IMR-90 (cell line): ENCODE results near the gene DGAT2. TPM values are rescaled to one million over a fixed set of nuclear protein-coding genes. Genes with fewer than 3 reads are reported as not detected.

Experiments
- ATAC-seq: fragments of 200-7000 bp; cut with Tn5 transposase; 2 replicates; pipeline ENCODE4 v1.9.1; 2020; ENCODE audit warnings: low read depth, mild to moderate bottlenecking, moderate library complexity
- BruUV-seq: library from RNA; stranded (reverse); fragments of 400-500 nt; replicated peaks from 2 replicates; lab custom pipeline; 2021; lab: Mats Ljungman, UMichigan
- CTCF ChIA-PET: fragments of 300-600 bp; formaldehyde crosslinking; extraction: SDS; loops from one replicate; lab custom pipeline; 2021; ENCODE audit warnings: antibody characterized with exemption; lab: Yijun Ruan, JAX
- POLR2A ChIA-PET: fragments of 300-600 bp; sonication (Branson Sonifier 250); formaldehyde crosslinking; loops from one replicate; lab custom pipeline; 2022; ENCODE audit warnings: antibody characterized with exemption; ENCODE audit not compliant: unreplicated experiment; lab: Charles Lee
- DNase-seq: peaks from one replicate; pipeline ENCODE4 v3.0.0; 2013
- H2AFZ ChIP-seq: replicated peaks from 2 replicates; pipeline ENCODE3; 2013; ENCODE audit warnings: low read length, mild to moderate bottlenecking; ENCODE audit not compliant: poor library complexity
- H2AK5ac ChIP-seq: 2 replicates; pipeline ENCODE4 v1.6.1; 2013; ENCODE audit warnings: low read depth, low read length, inconsistent platforms
- H2AK9ac ChIP-seq: replicated peaks from 2 replicates; pipeline ENCODE3; 2013; ENCODE audit warnings: mild to moderate bottlenecking, low read depth, low read length, moderate library complexity; ENCODE audit not compliant: poor library complexity
- H2BK120ac ChIP-seq: 2 replicates; pipeline ENCODE4 v1.6.1; 2013; ENCODE audit warnings: low read depth, low read length, inconsistent platforms
- H2BK15ac ChIP-seq: 3 replicates; pipeline ENCODE4 v1.6.1; 2013; ENCODE audit warnings: low read depth, low read length, inconsistent platforms
- H2BK20ac ChIP-seq: 2 replicates; pipeline ENCODE4 v1.6.1; 2013; ENCODE audit warnings: low read depth, mild to moderate bottlenecking, inconsistent platforms, low read length, moderate library complexity
- H2BK5ac ChIP-seq: 2 replicates; pipeline ENCODE4 v1.6.1; 2013; ENCODE audit warnings: mild to moderate bottlenecking, low read depth, low read length, inconsistent platforms; ENCODE audit not compliant: poor library complexity, severe bottlenecking
- H3K14ac ChIP-seq: replicated peaks from 2 replicates; pipeline ENCODE4 v1.6.1; 2013; ENCODE audit warnings: low read depth, low read length, inconsistent platforms
- H3K18ac ChIP-seq: 2 replicates; pipeline ENCODE4 v1.6.1; 2013; ENCODE audit warnings: low read depth, low read length, control low read depth
- H3K23ac ChIP-seq: 2 replicates; pipeline ENCODE4 v1.6.1; 2013; ENCODE audit warnings: low read depth, low read length, inconsistent platforms
- H3K27ac ChIP-seq: 2 replicates; pipeline ENCODE4 v1.5.1; 2013; ENCODE audit warnings: mild to moderate bottlenecking, control low read depth, low read length; ENCODE audit not compliant: insufficient read depth
- H3K27me3 ChIP-seq: 2 replicates; pipeline ENCODE4 v1.6.1; 2013; ENCODE audit warnings: low read length; ENCODE audit not compliant: control insufficient read depth, insufficient read depth
- H3K36me3 ChIP-seq: 2 replicates; pipeline ENCODE4 v1.6.1; 2013; ENCODE audit warnings: low read length, mixed read lengths; ENCODE audit not compliant: control insufficient read depth, insufficient read depth
- H3K4ac ChIP-seq: 2 replicates; pipeline ENCODE4 v1.6.1; 2013; ENCODE audit warnings: low read depth, low read length, inconsistent platforms
- H3K4me1 ChIP-seq: 2 replicates; pipeline ENCODE4 v1.6.1; 2013; ENCODE audit warnings: low read length, mixed read lengths; ENCODE audit not compliant: control insufficient read depth, insufficient read depth
- H3K4me2 ChIP-seq: 2 replicates; pipeline ENCODE4 v1.6.1; 2013; ENCODE audit warnings: low read depth, mild to moderate bottlenecking, control low read depth, low read length, moderate library complexity
- H3K4me3 ChIP-seq: 2 replicates; pipeline ENCODE4 v1.5.1; 2013; ENCODE audit warnings: low read depth, mild to moderate bottlenecking, control low read depth, low read length, moderate library complexity; ENCODE audit not compliant: insufficient read depth
- H3K56ac ChIP-seq: 2 replicates; pipeline ENCODE4 v1.6.1; 2013; ENCODE audit warnings: low read length, inconsistent platforms; ENCODE audit not compliant: insufficient read depth; ENCODE audit errors: extremely low read depth
- H3K79me1 ChIP-seq, 2 experiments: 2 replicates each; pipeline ENCODE4 v1.6.1; 2013; ENCODE audit warnings: low read length in 2 of 2, inconsistent platforms in 1 of 2, low read depth in 1 of 2
- H3K9ac ChIP-seq: 2 replicates; pipeline ENCODE4 v1.6.1; 2013; ENCODE audit warnings: low read depth, low read length, control low read depth
- H3K9me1 ChIP-seq: 2 replicates; pipeline ENCODE4 v1.6.1; 2013; ENCODE audit warnings: low read length, inconsistent platforms; ENCODE audit not compliant: insufficient read depth
- H3K9me3 ChIP-seq: 2 replicates; pipeline ENCODE4 v1.6.1; 2013; ENCODE audit warnings: low read length; ENCODE audit not compliant: control insufficient read depth, insufficient read depth
- H4K20me1 ChIP-seq: 2 replicates; pipeline ENCODE4 v1.6.1; 2013; ENCODE audit warnings: low read length, inconsistent platforms; ENCODE audit not compliant: insufficient read depth
- H4K5ac ChIP-seq: 2 replicates; pipeline ENCODE4 v1.6.1; 2013; ENCODE audit warnings: mild to moderate bottlenecking, low read depth, low read length, control low read depth
- H4K8ac ChIP-seq, 2 experiments: 2 replicates each; pipeline ENCODE4 v1.6.1; 2013; ENCODE audit warnings: low read depth in 2 of 2, low read length in 2 of 2, control low read depth in 1 of 2, inconsistent platforms in 1 of 2
- H4K91ac ChIP-seq: 2 replicates; pipeline ENCODE4 v1.6.1; 2013; ENCODE audit warnings: low read depth, low read length, inconsistent platforms; ENCODE audit not compliant: insufficient read depth
- CEBPB ChIP-seq: IDR thresholded peaks from 2 replicates; pipeline ENCODE4 v1.6.1; 2012; ENCODE audit warnings: low read depth, low read length, improper control_type of control experiment
- ELK1 ChIP-seq: fragments of 150-350 bp; IDR thresholded peaks from 2 replicates; pipeline ENCODE4 v1.6.1; 2016; ENCODE audit warnings: low read depth, mild to moderate bottlenecking, low read length, moderate library complexity, borderline replicate concordance
- WGBS, 2 experiments: methylation state at CpG; one replicate each; pipeline versions ENCODE4 v1.1.5 to v1.1.7; 2013; ENCODE audit warnings: missing lambda C conversion rate in 2 of 2; ENCODE audit not compliant: insufficient read length in 1 of 2; ENCODE audit errors: extremely low coverage in 2 of 2; 5-methylcytosine and 5-hydroxymethylcytosine counted together
- dilution Hi-C: fragments of 300-500 bp; cut with HindIII; formaldehyde crosslinking; loops from one replicate; pipeline ENCODE4 v1.14.3; 2018; ENCODE audit warnings: low sequenced_read_pairs; ENCODE audit not compliant: unreplicated experiment
- in situ Hi-C: fragments of 300-500 bp; cut with MboI; formaldehyde crosslinking; loops from 3 replicates; pipeline ENCODE4 v1.14.3; 2019; ENCODE audit warnings: low sequenced_read_pairs, inconsistent platforms, mixed read lengths
- intact Hi-C: fragments of 100-400 bp; cut with micrococcal nuclease; formaldehyde crosslinking; loops from 2 replicates; pipeline ENCODE4 v1.10.0; 2022
- polyA plus RNA-seq, 3 experiments: library from polyadenylated mRNA; depleted of rRNA; stranded (reverse); fragments of >200 nt; gene quantifications; 2 replicates each; pipeline ENCODE4 v1.2.3, GENCODE V29; 2012; ENCODE audit warnings: low replicate concordance in 1 of 3
- total RNA-seq: library from RNA; depleted of rRNA; stranded (reverse); fragments of >200 nt; gene quantifications from 2 replicates; pipeline ENCODE4 v1.2.3, GENCODE V29; 2012

The DGAT2 gene
- total and polyA plus RNA-seq, 2 of the 4 experiments (the other 2 are of a cell fraction), result 2.3 to 2.4 TPM

- CTCF ChIA-PET, result no interaction called here
- no CpG with 5 or more reads among the region's 7 CpGs for WGBS, 2 experiments
- BruUV-seq, result no TSS peak
Observed at GRCh38 chr11:75781296-75781695, 12.7 kb downstream of the DGAT2 start.

More at GRCh38 chr11:75781296-75781695, 12.7 kb downstream of the DGAT2 start:
- H2AK5ac ChIP-seq, result no peak overlapping the region
- H2AK9ac ChIP-seq, result no peak overlapping the region
- H2BK120ac ChIP-seq, result no peak overlapping the region
- H4K8ac ChIP-seq, result no peak overlapping the region
- no peak overlapping the region for H2AFZ ChIP-seq
- no peak overlapping the region for H2BK20ac ChIP-seq
- H3K23ac ChIP-seq, result no peak overlapping the region
- H3K4me3 ChIP-seq, result no peak overlapping the region
- H3K18ac ChIP-seq, result no peak overlapping the region
- no peak overlapping the region for H3K14ac ChIP-seq
- no peaks in the 10 kb centered on the region for H3K36me3 ChIP-seq
- H3K79me1 ChIP-seq, result no peaks in the 10 kb centered on the region
- H3K9me1 ChIP-seq, result no peaks in the 10 kb centered on the region
- no peak overlapping the region for H2BK5ac ChIP-seq
- no peak overlapping the region for H3K4ac ChIP-seq
- peaks cover 16% of the 10 kb centered on the region; the same call in 1 of the 2 replicates for H3K27me3 ChIP-seq
- no peaks in the 10 kb centered on the region for H4K20me1 ChIP-seq
- no peak overlapping the region for H4K5ac ChIP-seq
- POLR2A ChIA-PET, result no interaction called here
- intact Hi-C loops (no loop called here), in situ Hi-C loops (no loop called here), dilution Hi-C loops (no loop called here)
- no peak overlapping the region for H4K91ac ChIP-seq
- no peak overlapping the region for H3K4me2 ChIP-seq
- no peak overlapping the region for H3K56ac ChIP-seq
- H2BK15ac ChIP-seq, result no peak overlapping the region
- no peak for TF ChIP-seq ELK1
- TF ChIP-seq CEBPB, result no peak
- no peak overlapping the region for H3K9ac ChIP-seq
- no peak overlapping the region for H3K27ac ChIP-seq
- H3K4me1 ChIP-seq, result no peaks in the 10 kb centered on the region
- ATAC-seq (no peak), DNase-seq (no peak)
- no peaks in the 10 kb centered on the region for H3K9me3 ChIP-seq
